Measurements from ENCODE around the gene CBS. TPM values are rescaled to one million over a fixed set of nuclear protein-coding genes. Genes with fewer than 3 reads are reported as not detected.

The CBS gene
- total and polyA plus RNA-seq, 4 donors = 70.9 to 212 (median 129) TPM

GRCh38 chr21:43034826-43035225 is 40.8 kb downstream of the CBS start:
- Histone ChIP-seq H3K36me3 (ENCODE audit: control insufficient read depth in 4 of 4, insufficient read depth in 3 of 4, low read depth in 1 of 4, low read length in 3 of 4) (peaks cover 7 to 19% (median 12%) of the 10 kb centered on the region in 4 donors), H3K4me1 (ENCODE audit: control insufficient read depth in 4 of 4, insufficient read depth in 4 of 4, low read length in 3 of 4) (no peaks in the 10 kb centered on the region), H3K4me3 (ENCODE audit: low read depth in 1 of 3, low read length in 3 of 3) (no peak overlapping the region), H3K27ac (ENCODE audit: low read depth in 1 of 2, low read length in 2 of 2) (no peak overlapping the region), H3K9ac (ENCODE audit: low read depth in 1 of 2, low read length in 2 of 2) (no peak overlapping the region), H3K9me3 (ENCODE audit: control insufficient read depth in 4 of 4, low read length in 3 of 4) (no peaks in the 10 kb centered on the region), H3K27me3 (ENCODE audit: control insufficient read depth in 4 of 4, insufficient read depth in 4 of 4, low read length in 3 of 4) (no peaks in the 10 kb centered on the region)
- TF ChIP-seq TAF1 (conservative IDR thresholded peaks at IDR 0.05) (no peak), EGR1 (IDR thresholded peaks at IDR 0.05; ENCODE audit: low read depth in 2 of 2) (no peak), SP1 (IDR thresholded peaks at IDR 0.05) (no peak), FOXA1 (IDR thresholded peaks at IDR 0.05) (no peak), ATF3 (IDR thresholded peaks at IDR 0.05) (no peak), GABPA (IDR thresholded peaks at IDR 0.05 in 1 of 2, conservative IDR thresholded peaks at IDR 0.05 in 1 of 2) (no peak), REST (IDR thresholded peaks at IDR 0.05) (no peak), HNF4A (conservative IDR thresholded peaks at IDR 0.05) (no peak), RXRA (IDR thresholded peaks at IDR 0.05) (no peak), YY1 (IDR thresholded peaks at IDR 0.05) (no peak), HNF4G (IDR thresholded peaks at IDR 0.05) (no peak), FOXA2 (IDR thresholded peaks at IDR 0.05) (no peak)
- TF ChIP-seq, protein P1, sequence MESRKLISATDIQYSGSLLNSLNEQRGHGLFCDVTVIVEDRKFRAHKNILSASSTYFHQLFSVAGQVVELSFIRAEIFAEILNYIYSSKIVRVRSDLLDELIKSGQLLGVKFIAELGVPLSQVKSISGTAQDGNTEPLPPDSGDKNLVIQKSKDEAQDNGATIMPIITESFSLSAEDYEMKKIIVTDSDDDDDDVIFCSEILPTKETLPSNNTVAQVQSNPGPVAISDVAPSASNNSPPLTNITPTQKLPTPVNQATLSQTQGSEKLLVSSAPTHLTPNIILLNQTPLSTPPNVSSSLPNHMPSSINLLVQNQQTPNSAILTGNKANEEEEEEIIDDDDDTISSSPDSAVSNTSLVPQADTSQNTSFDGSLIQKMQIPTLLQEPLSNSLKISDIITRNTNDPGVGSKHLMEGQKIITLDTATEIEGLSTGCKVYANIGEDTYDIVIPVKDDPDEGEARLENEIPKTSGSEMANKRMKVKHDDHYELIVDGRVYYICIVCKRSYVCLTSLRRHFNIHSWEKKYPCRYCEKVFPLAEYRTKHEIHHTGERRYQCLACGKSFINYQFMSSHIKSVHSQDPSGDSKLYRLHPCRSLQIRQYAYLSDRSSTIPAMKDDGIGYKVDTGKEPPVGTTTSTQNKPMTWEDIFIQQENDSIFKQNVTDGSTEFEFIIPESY (IDR thresholded peaks at IDR 0.05) = no peak
- TF ChIP-seq, protein P2, sequence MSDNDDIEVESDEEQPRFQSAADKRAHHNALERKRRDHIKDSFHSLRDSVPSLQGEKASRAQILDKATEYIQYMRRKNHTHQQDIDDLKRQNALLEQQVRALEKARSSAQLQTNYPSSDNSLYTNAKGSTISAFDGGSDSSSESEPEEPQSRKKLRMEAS (IDR thresholded peaks at IDR 0.05) = no peak
- 87% methylated on average over 5 of the region's 5 CpGs for WGBS
- DNase-seq (ENCODE audit: low spot score) = no peak

DNA sequence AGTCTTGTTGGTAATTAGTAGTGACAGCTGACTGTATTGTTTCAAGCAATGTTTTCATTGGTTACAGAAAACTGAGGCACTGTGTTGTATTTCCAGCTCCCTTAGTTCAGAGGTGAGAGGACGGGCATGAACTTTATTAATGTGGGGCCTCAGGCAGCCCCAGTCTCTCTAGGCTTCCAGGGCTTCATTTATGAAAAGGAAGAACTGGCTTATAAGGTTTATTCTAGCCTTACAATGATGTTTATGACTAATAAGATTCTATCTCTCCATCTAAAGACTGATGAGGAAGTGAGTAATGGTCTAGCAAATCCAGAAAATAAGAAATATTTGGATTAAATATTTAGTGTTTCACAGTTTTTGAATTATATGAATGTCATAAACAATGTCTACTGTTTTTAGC is 41.5 kb downstream of the CBS start:
- Histone ChIP-seq H3K9ac (ENCODE audit: low read depth in 1 of 2, low read length in 2 of 2) (no peak overlapping the region), H3K4me3 (ENCODE audit: low read depth in 1 of 3, low read length in 3 of 3) (no peak overlapping the region), H3K27me3 (ENCODE audit: control insufficient read depth in 4 of 4, insufficient read depth in 4 of 4, low read length in 3 of 4) (no peaks in the 10 kb centered on the region), H3K27ac (ENCODE audit: low read depth in 1 of 2, low read length in 2 of 2) (no peak overlapping the region), H3K36me3 (ENCODE audit: control insufficient read depth in 4 of 4, insufficient read depth in 3 of 4, low read depth in 1 of 4, low read length in 3 of 4) (peaks cover 7 to 24% (median 15%) of the 10 kb centered on the region in 4 donors), H3K4me1 (ENCODE audit: control insufficient read depth in 4 of 4, insufficient read depth in 4 of 4, low read length in 3 of 4) (no peaks in the 10 kb centered on the region), H3K9me3 (ENCODE audit: control insufficient read depth in 4 of 4, low read length in 3 of 4) (no peaks in the 10 kb centered on the region)
- DNase-seq (ENCODE audit: low spot score) = no peak
- WGBS = 98% methylated on average over 1 of the region's 1 CpG
- TF ChIP-seq SP1 (IDR thresholded peaks at IDR 0.05) (no peak), EGR1 (IDR thresholded peaks at IDR 0.05; ENCODE audit: low read depth in 2 of 2) (no peak), RAD21 (IDR thresholded peaks at IDR 0.05) (no peak), YY1 (IDR thresholded peaks at IDR 0.05) (no peak), RXRA (IDR thresholded peaks at IDR 0.05) (no peak), ATF3 (IDR thresholded peaks at IDR 0.05) (no peak), JUND (IDR thresholded peaks at IDR 0.05) (no peak), GABPA (IDR thresholded peaks at IDR 0.05 in 1 of 2, conservative IDR thresholded peaks at IDR 0.05 in 1 of 2) (no peak), HNF4G (IDR thresholded peaks at IDR 0.05) (no peak), REST (IDR thresholded peaks at IDR 0.05) (no peak)
- TF ChIP-seq, protein P2 (IDR thresholded peaks at IDR 0.05) = no peak

Measured in liver (tissue), 9 donors.